IMR-90 (cell line): ENCODE results near the gene CPB2. TPM values are rescaled to one million over a fixed set of nuclear protein-coding genes. Genes with fewer than 3 reads are reported as not detected.

Experiments used
- ATAC-seq: fragments of 200-7000 bp; cut with Tn5 transposase; 2 replicates; pipeline ENCODE4 v1.9.1; 2020; ENCODE audit warnings: low read depth, mild to moderate bottlenecking, moderate library complexity
- BruUV-seq: library from RNA; stranded (reverse); fragments of 400-500 nt; replicated peaks from 2 replicates; lab custom pipeline; 2021; lab: Mats Ljungman, UMichigan
- CTCF ChIA-PET: fragments of 300-600 bp; formaldehyde crosslinking; extraction: SDS; loops from one replicate; lab custom pipeline; 2021; ENCODE audit warnings: antibody characterized with exemption; lab: Yijun Ruan, JAX
- POLR2A ChIA-PET: fragments of 300-600 bp; sonication (Branson Sonifier 250); formaldehyde crosslinking; loops from one replicate; lab custom pipeline; 2022; ENCODE audit warnings: antibody characterized with exemption; ENCODE audit not compliant: unreplicated experiment; lab: Charles Lee
- DNase-seq: peaks from one replicate; pipeline ENCODE4 v3.0.0; 2013
- H2AFZ ChIP-seq: replicated peaks from 2 replicates; pipeline ENCODE3; 2013; ENCODE audit warnings: low read length, mild to moderate bottlenecking; ENCODE audit not compliant: poor library complexity
- H2AK5ac ChIP-seq: 2 replicates; pipeline ENCODE4 v1.6.1; 2013; ENCODE audit warnings: low read depth, low read length, inconsistent platforms
- H2AK9ac ChIP-seq: replicated peaks from 2 replicates; pipeline ENCODE3; 2013; ENCODE audit warnings: mild to moderate bottlenecking, low read depth, low read length, moderate library complexity; ENCODE audit not compliant: poor library complexity
- H2BK120ac ChIP-seq: 2 replicates; pipeline ENCODE4 v1.6.1; 2013; ENCODE audit warnings: low read depth, low read length, inconsistent platforms
- H2BK15ac ChIP-seq: 3 replicates; pipeline ENCODE4 v1.6.1; 2013; ENCODE audit warnings: low read depth, low read length, inconsistent platforms
- H2BK20ac ChIP-seq: 2 replicates; pipeline ENCODE4 v1.6.1; 2013; ENCODE audit warnings: low read depth, mild to moderate bottlenecking, inconsistent platforms, low read length, moderate library complexity
- H2BK5ac ChIP-seq: 2 replicates; pipeline ENCODE4 v1.6.1; 2013; ENCODE audit warnings: mild to moderate bottlenecking, low read depth, low read length, inconsistent platforms; ENCODE audit not compliant: poor library complexity, severe bottlenecking
- H3K14ac ChIP-seq: replicated peaks from 2 replicates; pipeline ENCODE4 v1.6.1; 2013; ENCODE audit warnings: low read depth, low read length, inconsistent platforms
- H3K18ac ChIP-seq: 2 replicates; pipeline ENCODE4 v1.6.1; 2013; ENCODE audit warnings: low read depth, low read length, control low read depth
- H3K23ac ChIP-seq: 2 replicates; pipeline ENCODE4 v1.6.1; 2013; ENCODE audit warnings: low read depth, low read length, inconsistent platforms
- H3K27ac ChIP-seq: 2 replicates; pipeline ENCODE4 v1.5.1; 2013; ENCODE audit warnings: mild to moderate bottlenecking, control low read depth, low read length; ENCODE audit not compliant: insufficient read depth
- H3K27me3 ChIP-seq: 2 replicates; pipeline ENCODE4 v1.6.1; 2013; ENCODE audit warnings: low read length; ENCODE audit not compliant: control insufficient read depth, insufficient read depth
- H3K36me3 ChIP-seq: 2 replicates; pipeline ENCODE4 v1.6.1; 2013; ENCODE audit warnings: low read length, mixed read lengths; ENCODE audit not compliant: control insufficient read depth, insufficient read depth
- H3K4ac ChIP-seq: 2 replicates; pipeline ENCODE4 v1.6.1; 2013; ENCODE audit warnings: low read depth, low read length, inconsistent platforms
- H3K4me1 ChIP-seq: 2 replicates; pipeline ENCODE4 v1.6.1; 2013; ENCODE audit warnings: low read length, mixed read lengths; ENCODE audit not compliant: control insufficient read depth, insufficient read depth
- H3K4me2 ChIP-seq: 2 replicates; pipeline ENCODE4 v1.6.1; 2013; ENCODE audit warnings: low read depth, mild to moderate bottlenecking, control low read depth, low read length, moderate library complexity
- H3K4me3 ChIP-seq: 2 replicates; pipeline ENCODE4 v1.5.1; 2013; ENCODE audit warnings: low read depth, mild to moderate bottlenecking, control low read depth, low read length, moderate library complexity; ENCODE audit not compliant: insufficient read depth
- H3K56ac ChIP-seq: 2 replicates; pipeline ENCODE4 v1.6.1; 2013; ENCODE audit warnings: low read length, inconsistent platforms; ENCODE audit not compliant: insufficient read depth; ENCODE audit errors: extremely low read depth
- H3K79me1 ChIP-seq, 2 experiments: 2 replicates each; pipeline ENCODE4 v1.6.1; 2013; ENCODE audit warnings: low read length in 2 of 2, inconsistent platforms in 1 of 2, low read depth in 1 of 2
- H3K9ac ChIP-seq: 2 replicates; pipeline ENCODE4 v1.6.1; 2013; ENCODE audit warnings: low read depth, low read length, control low read depth
- H3K9me1 ChIP-seq: 2 replicates; pipeline ENCODE4 v1.6.1; 2013; ENCODE audit warnings: low read length, inconsistent platforms; ENCODE audit not compliant: insufficient read depth
- H3K9me3 ChIP-seq: 2 replicates; pipeline ENCODE4 v1.6.1; 2013; ENCODE audit warnings: low read length; ENCODE audit not compliant: control insufficient read depth, insufficient read depth
- H4K20me1 ChIP-seq: 2 replicates; pipeline ENCODE4 v1.6.1; 2013; ENCODE audit warnings: low read length, inconsistent platforms; ENCODE audit not compliant: insufficient read depth
- H4K5ac ChIP-seq: 2 replicates; pipeline ENCODE4 v1.6.1; 2013; ENCODE audit warnings: mild to moderate bottlenecking, low read depth, low read length, control low read depth
- H4K8ac ChIP-seq, 2 experiments: 2 replicates each; pipeline ENCODE4 v1.6.1; 2013; ENCODE audit warnings: low read depth in 2 of 2, low read length in 2 of 2, control low read depth in 1 of 2, inconsistent platforms in 1 of 2
- H4K91ac ChIP-seq: 2 replicates; pipeline ENCODE4 v1.6.1; 2013; ENCODE audit warnings: low read depth, low read length, inconsistent platforms; ENCODE audit not compliant: insufficient read depth
- CEBPB ChIP-seq: IDR thresholded peaks from 2 replicates; pipeline ENCODE4 v1.6.1; 2012; ENCODE audit warnings: low read depth, low read length, improper control_type of control experiment
- CHD1 ChIP-seq: IDR thresholded peaks from 2 replicates; pipeline ENCODE4 v1.6.1; 2012; ENCODE audit warnings: low read depth, low read length, improper control_type of control experiment
- ELK1 ChIP-seq: fragments of 150-350 bp; IDR thresholded peaks from 2 replicates; pipeline ENCODE4 v1.6.1; 2016; ENCODE audit warnings: low read depth, mild to moderate bottlenecking, low read length, moderate library complexity, borderline replicate concordance
- MAZ ChIP-seq: IDR thresholded peaks from 2 replicates; pipeline ENCODE4 v1.6.1; 2012; ENCODE audit warnings: low read depth, mild to moderate bottlenecking, low read length, improper control_type of control experiment, moderate library complexity, borderline replicate concordance
- MXI1 ChIP-seq: IDR thresholded peaks from 2 replicates; pipeline ENCODE4 v1.6.1; 2012; ENCODE audit warnings: low read depth, mild to moderate bottlenecking, low read length, moderate library complexity, borderline replicate concordance
- RCOR1 ChIP-seq: IDR thresholded peaks from 2 replicates; pipeline ENCODE4 v1.6.1; 2012; ENCODE audit warnings: mild to moderate bottlenecking, low read length, improper control_type of control experiment; ENCODE audit not compliant: insufficient replicate concordance
- SMC3 ChIP-seq: fragments of 150-350 bp; IDR thresholded peaks from 2 replicates; pipeline ENCODE4 v1.6.1; 2016; ENCODE audit warnings: low read depth, mild to moderate bottlenecking, antibody characterized with exemption, low read length, moderate library complexity
- WGBS, 2 experiments: methylation state at CpG; one replicate each; pipeline versions ENCODE4 v1.1.5 to v1.1.7; 2013; ENCODE audit warnings: missing lambda C conversion rate in 2 of 2; ENCODE audit not compliant: insufficient read length in 1 of 2; ENCODE audit errors: extremely low coverage in 2 of 2; 5-methylcytosine and 5-hydroxymethylcytosine counted together
- dilution Hi-C: fragments of 300-500 bp; cut with HindIII; formaldehyde crosslinking; loops from one replicate; pipeline ENCODE4 v1.14.3; 2018; ENCODE audit warnings: low sequenced_read_pairs; ENCODE audit not compliant: unreplicated experiment
- in situ Hi-C: fragments of 300-500 bp; cut with MboI; formaldehyde crosslinking; loops from 3 replicates; pipeline ENCODE4 v1.14.3; 2019; ENCODE audit warnings: low sequenced_read_pairs, inconsistent platforms, mixed read lengths
- intact Hi-C: fragments of 100-400 bp; cut with micrococcal nuclease; formaldehyde crosslinking; loops from 2 replicates; pipeline ENCODE4 v1.10.0; 2022
- polyA plus RNA-seq, 3 experiments: library from polyadenylated mRNA; depleted of rRNA; stranded (reverse); fragments of >200 nt; gene quantifications; 2 replicates each; pipeline ENCODE4 v1.2.3, GENCODE V29; 2012; ENCODE audit warnings: low replicate concordance in 1 of 3
- total RNA-seq: library from RNA; depleted of rRNA; stranded (reverse); fragments of >200 nt; gene quantifications from 2 replicates; pipeline ENCODE4 v1.2.3, GENCODE V29; 2012

Gene CPB2
- total and polyA plus RNA-seq, 2 of the 4 experiments (the other 2 are of a cell fraction), result not detected

- in situ Hi-C loops (no loop called here), dilution Hi-C loops (no loop called here), intact Hi-C loops (no loop called here)
- H3K4ac ChIP-seq, result no peak overlapping the region
- TF ChIP-seq RCOR1, result no peak
- TF ChIP-seq MAZ, result no peak
- no peak for TF ChIP-seq MXI1
- no peak for TF ChIP-seq CHD1
- no peak for TF ChIP-seq CEBPB
- no peak for TF ChIP-seq ELK1
- no peak for TF ChIP-seq SMC3
- no peak overlapping the region for H3K23ac ChIP-seq
- no peak overlapping the region for H3K14ac ChIP-seq
- no peak overlapping the region for H3K9ac ChIP-seq
- no peak overlapping the region for H4K5ac ChIP-seq
- no peak overlapping the region for H3K4me3 ChIP-seq
- no peak overlapping the region for H2BK15ac ChIP-seq
- ChIA-PET CTCF (no interaction called here), POLR2A (no interaction called here)
- no peaks in the 10 kb centered on the region for H3K79me1 ChIP-seq
- H2BK120ac ChIP-seq, result no peak overlapping the region
- H2AK9ac ChIP-seq, result no peak overlapping the region
- no peaks in the 10 kb centered on the region for H4K20me1 ChIP-seq
- ATAC-seq, result no peak
- H2AFZ ChIP-seq, result no peak overlapping the region
- no CpG with 5 or more reads among the region's 3 CpGs for WGBS, 2 experiments
- no TSS peak for BruUV-seq
- H3K56ac ChIP-seq, result no peak overlapping the region
- H2BK20ac ChIP-seq, result no peak overlapping the region
- H2AK5ac ChIP-seq, result no peak overlapping the region
- no peak overlapping the region for H4K91ac ChIP-seq
- H3K4me1 ChIP-seq, result no peaks in the 10 kb centered on the region
- H3K9me1 ChIP-seq, result no peaks in the 10 kb centered on the region
- no peaks in the 10 kb centered on the region for H3K27me3 ChIP-seq
- H3K36me3 ChIP-seq, result no peaks in the 10 kb centered on the region
- H2BK5ac ChIP-seq, result no peak overlapping the region
- no peak overlapping the region for H3K27ac ChIP-seq
- no peak overlapping the region for H4K8ac ChIP-seq
- no peaks in the 10 kb centered on the region for H3K9me3 ChIP-seq
- no peak overlapping the region for H3K18ac ChIP-seq
- no peak for DNase-seq
- H3K4me2 ChIP-seq, result no peak overlapping the region
These were observed 28.0 kb downstream of the CPB2 start for GRCh38 chr13:46076827-46077226.
